Neural cell (in vitro differentiated cells): ENCODE measurements around the gene WWC2. TPM values are rescaled to one million over a fixed set of nuclear protein-coding genes. Genes with fewer than 3 reads are reported as not detected.

Source experiments
- H2AFZ ChIP-seq: fragments of 200-600, 300-800 bp; sonication (generic), shearing (Covaris generic); 2 replicates; pipeline ENCODE4 v1.6.0; 2014; ENCODE audit warnings: low read depth, mild to moderate bottlenecking, antibody characterized with exemption, low read length, moderate library complexity
- H3F3A ChIP-seq: fragments of 200-600 bp; shearing (Covaris generic); 2 replicates; pipeline ENCODE4 v1.6.1; 2016; ENCODE audit warnings: mild to moderate bottlenecking, moderate library complexity, mixed read lengths, antibody characterized with exemption, low read length; ENCODE audit not compliant: insufficient read depth, poor library complexity, severe bottlenecking
- H3K27ac ChIP-seq: fragments of 200-600, 300-800 bp; sonication (generic), shearing (Covaris generic); 2 replicates; pipeline ENCODE4 v1.5.1; 2014; ENCODE audit warnings: mild to moderate bottlenecking, low read length, moderate library complexity
- H3K27me3 ChIP-seq: fragments of 300-800, 200-600 bp; sonication (generic), shearing (Covaris generic); 2 replicates; pipeline ENCODE4 v1.6.0; 2014; ENCODE audit warnings: mild to moderate bottlenecking, low read depth, low read length, moderate library complexity; ENCODE audit not compliant: insufficient read depth
- H3K36me3 ChIP-seq: fragments of 300-800, 200-600 bp; sonication (generic), shearing (Covaris generic); 2 replicates; pipeline ENCODE4 v1.5.1; 2014; ENCODE audit warnings: mild to moderate bottlenecking, antibody characterized with exemption, low read length, moderate library complexity; ENCODE audit not compliant: insufficient read depth
- H3K4me2 ChIP-seq: fragments of 300-800, 200-600 bp; sonication (generic), shearing (Covaris generic); 2 replicates; pipeline ENCODE4 v1.6.0; 2014; ENCODE audit warnings: mild to moderate bottlenecking, low read length
- H3K4me3 ChIP-seq: fragments of 300-800, 200-600 bp; sonication (generic), shearing (Covaris generic); 2 replicates; pipeline ENCODE4 v1.5.1; 2014; ENCODE audit warnings: mild to moderate bottlenecking, low read length, moderate library complexity
- H3K79me2 ChIP-seq: fragments of 200-600 bp; shearing (Covaris generic); replicated peaks from 2 replicates; pipeline ENCODE4 v1.6.0; 2014; ENCODE audit warnings: mild to moderate bottlenecking, low read length, moderate library complexity; ENCODE audit not compliant: insufficient read depth
- H3K9ac ChIP-seq: fragments of 300-800, 200-600 bp; sonication (generic), shearing (Covaris generic); 2 replicates; pipeline ENCODE4 v1.6.1; 2016; ENCODE audit warnings: mild to moderate bottlenecking, low read length, mixed read lengths
- H3K9me2 ChIP-seq: fragments of 200-600 bp; shearing (Covaris generic); 2 replicates; pipeline ENCODE4 v1.6.1; 2016; ENCODE audit warnings: mild to moderate bottlenecking, low read length, mixed read lengths; ENCODE audit not compliant: insufficient read depth
- H3K9me3 ChIP-seq: fragments of 200-600, 300-800 bp; sonication (generic), shearing (Covaris generic); 2 replicates; pipeline ENCODE4 v1.6.1; 2016; ENCODE audit warnings: mild to moderate bottlenecking, mixed run types, low read length, moderate library complexity, mixed read lengths
- H4K20me1 ChIP-seq: fragments of 200-600 bp; shearing (Covaris generic); 2 replicates; pipeline ENCODE4 v1.6.1; 2016; ENCODE audit warnings: mild to moderate bottlenecking, mixed run types; ENCODE audit not compliant: insufficient read depth
- EP300 ChIP-seq: fragments of 450-650 bp; conservative IDR thresholded peaks from 2 replicates; pipeline ENCODE4 v1.6.1; 2014; ENCODE audit warnings: antibody characterized with exemption, mild to moderate bottlenecking, moderate library complexity; ENCODE audit not compliant: poor library complexity, severe bottlenecking
- EZH2 ChIP-seq: fragments of 200-600, 300-800 bp; shearing (Covaris generic), sonication (generic); IDR thresholded peaks from 2 replicates; pipeline ENCODE4 v1.6.1; 2014; ENCODE audit warnings: antibody characterized with exemption, low read length, borderline replicate concordance, mild to moderate bottlenecking; ENCODE audit not compliant: insufficient read depth, poor library complexity, severe bottlenecking
- MXI1 ChIP-seq: fragments of 450-650 bp; conservative IDR thresholded peaks from 2 replicates; pipeline ENCODE4 v1.6.1; 2014; ENCODE audit warnings: antibody characterized with exemption, mild to moderate bottlenecking; ENCODE audit not compliant: poor library complexity, severe bottlenecking
- POLR2AphosphoS5 ChIP-seq: IDR thresholded peaks from 2 replicates; pipeline ENCODE4 v1.6.1; 2012
- RAD21 ChIP-seq: fragments of 450-650 bp; conservative IDR thresholded peaks from 2 replicates; pipeline ENCODE4 v1.6.1; 2014; ENCODE audit warnings: antibody characterized with exemption, mild to moderate bottlenecking, moderate library complexity
- SMC3 ChIP-seq: fragments of 450-650 bp; conservative IDR thresholded peaks from 2 replicates; pipeline ENCODE4 v1.6.1; 2014; ENCODE audit warnings: antibody characterized with exemption, mild to moderate bottlenecking, moderate library complexity; ENCODE audit not compliant: poor library complexity
- TAF1 ChIP-seq: IDR thresholded peaks from 2 replicates; pipeline ENCODE4 v1.6.1; 2012; ENCODE audit warnings: low read depth
- polyA plus RNA-seq: library from polyadenylated mRNA; depleted of rRNA; stranded (reverse); fragments of >200 nt; gene quantifications from 2 replicates; pipeline ENCODE4 v1.2.3, GENCODE V29; 2014
- TF ChIP-seq, protein P1 (sequence below): IDR thresholded peaks from 2 replicates; pipeline ENCODE4 v1.6.1; 2012; ENCODE audit warnings: borderline replicate concordance
- TF ChIP-seq, protein P2 (sequence below): fragments of 450-650 bp; IDR thresholded peaks from 2 replicates; pipeline ENCODE4 v1.5.1; 2014; ENCODE audit warnings: antibody characterized with exemption, mild to moderate bottlenecking, moderate library complexity; ENCODE audit not compliant: poor library complexity, severe bottlenecking

The WWC2 gene
- polyA plus RNA-seq, 1 donor from 2014 or later = 5.7 TPM

DNA sequence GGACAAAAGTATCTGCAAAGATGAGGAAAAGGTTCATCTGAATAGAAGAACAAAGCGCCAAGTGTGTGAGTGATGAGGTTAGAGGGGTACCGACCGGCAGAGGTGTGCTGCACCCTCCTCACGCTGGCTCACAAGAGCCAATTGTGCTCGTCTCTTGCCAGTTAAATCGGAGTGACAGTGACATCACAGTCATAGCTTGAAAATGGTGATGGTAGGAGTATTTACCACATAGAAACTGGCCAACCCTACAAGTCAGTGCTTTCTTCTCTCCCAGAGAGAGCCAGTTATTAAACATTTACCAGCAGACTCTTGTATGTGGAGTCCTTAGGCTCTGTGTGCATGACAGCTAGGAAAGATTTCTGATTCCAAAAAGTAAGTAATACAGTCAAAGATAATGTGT, 188.6 kb downstream of the WWC2 start:
- Histone ChIP-seq H3K9me2 (no peaks in the 10 kb centered on the region), H3K36me3 (no peaks in the 10 kb centered on the region), H4K20me1 (no peaks in the 10 kb centered on the region), H3K79me2 (no peaks in the 10 kb centered on the region), H3K9ac (no peak overlapping the region), H3F3A (no peaks in the 10 kb centered on the region), H3K27me3 (no peaks in the 10 kb centered on the region), H3K4me3 (no peak overlapping the region), H3K27ac (no peak overlapping the region), H2AFZ (no peak overlapping the region), H3K4me2 (no peak overlapping the region), H3K9me3 (no peaks in the 10 kb centered on the region)
- TF ChIP-seq TAF1 = no peak
- no peak for TF ChIP-seq EP300
- no peak for TF ChIP-seq MXI1
- TF ChIP-seq, protein P1, sequence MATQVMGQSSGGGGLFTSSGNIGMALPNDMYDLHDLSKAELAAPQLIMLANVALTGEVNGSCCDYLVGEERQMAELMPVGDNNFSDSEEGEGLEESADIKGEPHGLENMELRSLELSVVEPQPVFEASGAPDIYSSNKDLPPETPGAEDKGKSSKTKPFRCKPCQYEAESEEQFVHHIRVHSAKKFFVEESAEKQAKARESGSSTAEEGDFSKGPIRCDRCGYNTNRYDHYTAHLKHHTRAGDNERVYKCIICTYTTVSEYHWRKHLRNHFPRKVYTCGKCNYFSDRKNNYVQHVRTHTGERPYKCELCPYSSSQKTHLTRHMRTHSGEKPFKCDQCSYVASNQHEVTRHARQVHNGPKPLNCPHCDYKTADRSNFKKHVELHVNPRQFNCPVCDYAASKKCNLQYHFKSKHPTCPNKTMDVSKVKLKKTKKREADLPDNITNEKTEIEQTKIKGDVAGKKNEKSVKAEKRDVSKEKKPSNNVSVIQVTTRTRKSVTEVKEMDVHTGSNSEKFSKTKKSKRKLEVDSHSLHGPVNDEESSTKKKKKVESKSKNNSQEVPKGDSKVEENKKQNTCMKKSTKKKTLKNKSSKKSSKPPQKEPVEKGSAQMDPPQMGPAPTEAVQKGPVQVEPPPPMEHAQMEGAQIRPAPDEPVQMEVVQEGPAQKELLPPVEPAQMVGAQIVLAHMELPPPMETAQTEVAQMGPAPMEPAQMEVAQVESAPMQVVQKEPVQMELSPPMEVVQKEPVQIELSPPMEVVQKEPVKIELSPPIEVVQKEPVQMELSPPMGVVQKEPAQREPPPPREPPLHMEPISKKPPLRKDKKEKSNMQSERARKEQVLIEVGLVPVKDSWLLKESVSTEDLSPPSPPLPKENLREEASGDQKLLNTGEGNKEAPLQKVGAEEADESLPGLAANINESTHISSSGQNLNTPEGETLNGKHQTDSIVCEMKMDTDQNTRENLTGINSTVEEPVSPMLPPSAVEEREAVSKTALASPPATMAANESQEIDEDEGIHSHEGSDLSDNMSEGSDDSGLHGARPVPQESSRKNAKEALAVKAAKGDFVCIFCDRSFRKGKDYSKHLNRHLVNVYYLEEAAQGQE = no peak
- no peak for TF ChIP-seq SMC3
- no peak for TF ChIP-seq POLR2AphosphoS5
- no peak for TF ChIP-seq RAD21
- TF ChIP-seq, protein P2, sequence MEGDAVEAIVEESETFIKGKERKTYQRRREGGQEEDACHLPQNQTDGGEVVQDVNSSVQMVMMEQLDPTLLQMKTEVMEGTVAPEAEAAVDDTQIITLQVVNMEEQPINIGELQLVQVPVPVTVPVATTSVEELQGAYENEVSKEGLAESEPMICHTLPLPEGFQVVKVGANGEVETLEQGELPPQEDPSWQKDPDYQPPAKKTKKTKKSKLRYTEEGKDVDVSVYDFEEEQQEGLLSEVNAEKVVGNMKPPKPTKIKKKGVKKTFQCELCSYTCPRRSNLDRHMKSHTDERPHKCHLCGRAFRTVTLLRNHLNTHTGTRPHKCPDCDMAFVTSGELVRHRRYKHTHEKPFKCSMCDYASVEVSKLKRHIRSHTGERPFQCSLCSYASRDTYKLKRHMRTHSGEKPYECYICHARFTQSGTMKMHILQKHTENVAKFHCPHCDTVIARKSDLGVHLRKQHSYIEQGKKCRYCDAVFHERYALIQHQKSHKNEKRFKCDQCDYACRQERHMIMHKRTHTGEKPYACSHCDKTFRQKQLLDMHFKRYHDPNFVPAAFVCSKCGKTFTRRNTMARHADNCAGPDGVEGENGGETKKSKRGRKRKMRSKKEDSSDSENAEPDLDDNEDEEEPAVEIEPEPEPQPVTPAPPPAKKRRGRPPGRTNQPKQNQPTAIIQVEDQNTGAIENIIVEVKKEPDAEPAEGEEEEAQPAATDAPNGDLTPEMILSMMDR = no peak
- no peak for TF ChIP-seq EZH2

DNA sequence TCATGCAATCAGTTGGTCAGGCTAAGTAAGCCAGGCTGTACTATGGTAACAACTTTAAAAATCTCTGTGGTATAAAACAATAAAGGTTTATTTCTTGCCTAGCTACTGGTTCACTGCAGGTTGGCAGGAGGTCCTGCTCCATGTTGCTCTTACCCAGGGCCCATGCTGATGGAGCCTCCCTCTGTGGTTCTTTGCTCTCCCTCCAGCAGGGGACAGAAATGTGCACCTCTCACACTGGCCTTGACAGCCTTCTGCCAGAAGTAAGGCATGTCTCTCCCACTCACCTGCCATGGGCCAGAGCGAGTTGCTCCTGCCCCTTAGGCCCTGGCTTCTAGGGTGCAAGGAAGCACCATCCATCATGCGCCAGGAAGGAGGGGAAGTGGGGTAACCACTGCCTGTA, 189.9 kb downstream of the WWC2 start:
- H3K9me3 ChIP-seq = no peaks in the 10 kb centered on the region
- no peaks in the 10 kb centered on the region for H3F3A ChIP-seq
- no peak overlapping the region for H3K27ac ChIP-seq
- H3K36me3 ChIP-seq = no peaks in the 10 kb centered on the region
- no peak overlapping the region for H3K4me2 ChIP-seq
- no peak overlapping the region for H3K9ac ChIP-seq
- no peak overlapping the region for H2AFZ ChIP-seq
- TF ChIP-seq SMC3 = no peak
- no peak for TF ChIP-seq TAF1
- TF ChIP-seq MXI1 = no peak
- TF ChIP-seq, protein P2 = no peak
- no peak for TF ChIP-seq EZH2
- no peak for TF ChIP-seq EP300
- TF ChIP-seq RAD21 = no peak
- TF ChIP-seq POLR2AphosphoS5 = no peak
- TF ChIP-seq, protein P1 = no peak
- H4K20me1 ChIP-seq = no peaks in the 10 kb centered on the region
- H3K4me3 ChIP-seq = no peak overlapping the region
- H3K27me3 ChIP-seq = no peaks in the 10 kb centered on the region
- no peaks in the 10 kb centered on the region for H3K9me2 ChIP-seq
- no peaks in the 10 kb centered on the region for H3K79me2 ChIP-seq
